Thyroid gland (tissue), 4 donors: ENCODE measurements around the gene LAMTOR1.

Experiments used
- CTCF ChIP-seq, 6 experiments: fragments of 200-600 bp in 3 of 6; fragments of 450-650 bp in 3 of 6; sonication (generic) in 3 of 6; IDR thresholded peaks; one replicate each; pipeline ENCODE4 v1.5.1; 2016 to 2019; ENCODE audit warnings: antibody characterized with exemption in 6 of 6, mild to moderate bottlenecking in 2 of 6, inconsistent platforms in 1 of 6, moderate library complexity in 1 of 6
- POLR2A ChIP-seq, 2 donors: fragments of 450-650 bp; IDR thresholded peaks; one replicate each; pipeline ENCODE4 v1.6.1; 2017; ENCODE audit warnings: antibody characterized with exemption in 2 of 2, mild to moderate bottlenecking in 2 of 2, moderate library complexity in 1 of 2

- TF ChIP-seq CTCF (IDR thresholded peaks at IDR 0.05) (no peak), POLR2A (IDR thresholded peaks at IDR 0.05) (no peak)
These were observed 935 bp downstream of the LAMTOR1 start for GRCh38 chr11:72102162-72102561.
